Measurements from ENCODE around the gene RFTN1.

DNA sequence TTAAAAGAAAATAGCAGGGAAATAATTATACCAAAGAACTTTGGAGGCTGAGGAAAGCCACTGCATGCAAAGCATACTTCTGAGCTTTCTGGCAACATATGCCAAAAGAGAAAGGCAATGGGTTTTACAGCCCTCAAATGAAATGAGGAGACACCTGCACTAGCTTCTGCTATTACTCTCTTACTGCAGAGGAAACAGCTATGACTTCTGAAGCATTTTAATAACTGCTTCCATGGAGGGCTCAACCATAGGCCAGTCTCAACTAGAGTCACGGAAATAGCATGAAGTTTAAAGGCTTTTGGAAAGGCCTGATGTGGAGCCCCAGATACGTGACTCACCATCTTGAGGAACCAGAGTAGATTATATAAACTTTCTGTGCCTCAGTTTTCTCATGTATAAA lies 133.7 kb downstream of the RFTN1 start:
- TF ChIP-seq POLR2A (IDR thresholded peaks at IDR 0.05; ENCODE audit: low read length): no peak
- TF ChIP-seq GATA1 (IDR thresholded peaks at IDR 0.05; ENCODE audit: low read depth, low read length): no peak
